A673 (cell line): Measurements from ENCODE around the gene SCAMP5. TPM values are rescaled to one million over a fixed set of nuclear protein-coding genes. Genes with fewer than 3 reads are reported as not detected.

Source experiments
- BruUV-seq: library from RNA; stranded (reverse); fragments of 400-500 nt; replicated peaks from 2 replicates; lab custom pipeline; 2021; lab: Mats Ljungman, UMichigan
- CTCF ChIA-PET: fragments of 300-600 bp; sonication (Branson Sonifier 250); formaldehyde crosslinking; loops from one replicate; lab custom pipeline; 2022; ENCODE audit warnings: antibody characterized with exemption; lab: Charles Lee
- POLR2A ChIA-PET: fragments of 300-600 bp; sonication (Branson Sonifier 250); formaldehyde crosslinking; loops from one replicate; lab custom pipeline; 2022; ENCODE audit warnings: antibody characterized with exemption; ENCODE audit not compliant: low non-redundant PET; lab: Charles Lee
- DNase-seq: peaks from one replicate; pipeline ENCODE4 v3.0.0-alpha.2; 2015; ENCODE audit warnings: low spot score
- H3K27ac ChIP-seq: fragments of 200-600 bp; sonication (generic); 2 replicates; pipeline ENCODE4 v1.5.1; 2016; ENCODE audit warnings: mixed run types, low read depth, mild to moderate bottlenecking, mixed read lengths, antibody characterized with exemption, low read length; ENCODE audit not compliant: poor library complexity, severe bottlenecking
- H3K27me3 ChIP-seq: fragments of 200-600 bp; sonication (generic); replicated peaks from 2 replicates; pipeline ENCODE4 v1.6.1; 2017; ENCODE audit warnings: mixed run types, low read depth, mild to moderate bottlenecking, mixed read lengths, antibody characterized with exemption, low read length; ENCODE audit not compliant: insufficient read depth, poor library complexity
- H3K36me3 ChIP-seq: fragments of 200-600 bp; sonication (generic); 2 replicates; pipeline ENCODE4 v1.6.1; 2016; ENCODE audit warnings: mixed run types, mild to moderate bottlenecking, mixed read lengths, antibody characterized with exemption, low read length; ENCODE audit not compliant: insufficient read depth, poor library complexity, severe bottlenecking
- H3K4me1 ChIP-seq: fragments of 200-600 bp; sonication (generic); 2 replicates; pipeline ENCODE4 v1.6.1; 2017; ENCODE audit warnings: mixed run types, mild to moderate bottlenecking, mixed read lengths, antibody characterized with exemption, low read length; ENCODE audit not compliant: insufficient read depth, poor library complexity, severe bottlenecking
- H3K4me3 ChIP-seq: fragments of 200-600 bp; sonication (generic); 2 replicates; pipeline ENCODE4 v1.5.1; 2016; ENCODE audit warnings: low read depth, mixed run types, mild to moderate bottlenecking, mixed read lengths, low read length; ENCODE audit not compliant: poor library complexity, severe bottlenecking
- H3K9me3 ChIP-seq: fragments of 200-600 bp; sonication (generic); 2 replicates; pipeline ENCODE4 v1.6.1; 2016; ENCODE audit warnings: mixed run types, low read depth, mild to moderate bottlenecking, mixed read lengths, antibody characterized with exemption, low read length; ENCODE audit not compliant: poor library complexity, severe bottlenecking
- EZH2 ChIP-seq: fragments of 200-600 bp; sonication (generic); IDR thresholded peaks from 2 replicates; pipeline ENCODE4 v1.6.1; 2017; ENCODE audit warnings: borderline replicate concordance, low read depth, mild to moderate bottlenecking, mixed read lengths, antibody characterized with exemption, low read length; ENCODE audit not compliant: poor library complexity, severe bottlenecking
- intact Hi-C: fragments of 100-400 bp; cut with micrococcal nuclease; formaldehyde crosslinking; loops from one replicate; pipeline ENCODE4 v1.10.0; 2022; ENCODE audit not compliant: unreplicated experiment
- total RNA-seq: library from RNA; stranded (reverse); gene quantifications from 2 replicates; pipeline ENCODE4 v1.2.3, GENCODE V29; 2021
- TF ChIP-seq, protein P1 (sequence below): fragments of 300-800, 200-600 bp; sonication (generic); conservative IDR thresholded peaks from 2 replicates; pipeline ENCODE4 v1.5.1; 2017; ENCODE audit warnings: low read depth, mild to moderate bottlenecking, antibody characterized with exemption, low read length, moderate library complexity, mixed read lengths

Gene SCAMP5
- total RNA-seq, 1 experiment from 2014 or later = 3.8 TPM

- ChIA-PET POLR2A (interaction anchor here (0.6 to 0.7 kb wide), 3 partner anchors 495 to 651 kb away, joined by 3 to 19 read pairs (median 3); partner anchors contain the start of gene SIN3A), CTCF (interaction anchor here (0.6 to 1.5 kb wide), 5 partner anchors 18 to 245 kb away, joined by 3 to 6 read pairs (median 5); partner anchors contain the start of gene C15orf39)
- peak within 1 kb of the TSS; percentile 66 for H3K4me3 ChIP-seq
- H3K9me3 ChIP-seq = no peaks in the 10 kb centered on the region
- intact Hi-C loops = no loop called here
- H3K27ac ChIP-seq = peak within 1 kb of the TSS; percentile 73
- peak; percentile 92 for DNase-seq
- no peaks in the 10 kb centered on the region for H3K36me3 ChIP-seq
- TF ChIP-seq, protein P1, sequence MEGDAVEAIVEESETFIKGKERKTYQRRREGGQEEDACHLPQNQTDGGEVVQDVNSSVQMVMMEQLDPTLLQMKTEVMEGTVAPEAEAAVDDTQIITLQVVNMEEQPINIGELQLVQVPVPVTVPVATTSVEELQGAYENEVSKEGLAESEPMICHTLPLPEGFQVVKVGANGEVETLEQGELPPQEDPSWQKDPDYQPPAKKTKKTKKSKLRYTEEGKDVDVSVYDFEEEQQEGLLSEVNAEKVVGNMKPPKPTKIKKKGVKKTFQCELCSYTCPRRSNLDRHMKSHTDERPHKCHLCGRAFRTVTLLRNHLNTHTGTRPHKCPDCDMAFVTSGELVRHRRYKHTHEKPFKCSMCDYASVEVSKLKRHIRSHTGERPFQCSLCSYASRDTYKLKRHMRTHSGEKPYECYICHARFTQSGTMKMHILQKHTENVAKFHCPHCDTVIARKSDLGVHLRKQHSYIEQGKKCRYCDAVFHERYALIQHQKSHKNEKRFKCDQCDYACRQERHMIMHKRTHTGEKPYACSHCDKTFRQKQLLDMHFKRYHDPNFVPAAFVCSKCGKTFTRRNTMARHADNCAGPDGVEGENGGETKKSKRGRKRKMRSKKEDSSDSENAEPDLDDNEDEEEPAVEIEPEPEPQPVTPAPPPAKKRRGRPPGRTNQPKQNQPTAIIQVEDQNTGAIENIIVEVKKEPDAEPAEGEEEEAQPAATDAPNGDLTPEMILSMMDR = no peak
- TF ChIP-seq EZH2 = no peak
- no peaks in the 10 kb centered on the region for H3K27me3 ChIP-seq
- H3K4me1 ChIP-seq = peaks cover 60% of the 10 kb centered on the region
- BruUV-seq = no TSS peak
These were observed 38.5 kb upstream of the SCAMP5 start, which contains the start of gene RPP25 for GRCh38 chr15:74956648-74957475. RPP25 (minus strand) TSS chr15:74956772; CDS start chr15:74956583, 189 bp downstream.

DNA sequence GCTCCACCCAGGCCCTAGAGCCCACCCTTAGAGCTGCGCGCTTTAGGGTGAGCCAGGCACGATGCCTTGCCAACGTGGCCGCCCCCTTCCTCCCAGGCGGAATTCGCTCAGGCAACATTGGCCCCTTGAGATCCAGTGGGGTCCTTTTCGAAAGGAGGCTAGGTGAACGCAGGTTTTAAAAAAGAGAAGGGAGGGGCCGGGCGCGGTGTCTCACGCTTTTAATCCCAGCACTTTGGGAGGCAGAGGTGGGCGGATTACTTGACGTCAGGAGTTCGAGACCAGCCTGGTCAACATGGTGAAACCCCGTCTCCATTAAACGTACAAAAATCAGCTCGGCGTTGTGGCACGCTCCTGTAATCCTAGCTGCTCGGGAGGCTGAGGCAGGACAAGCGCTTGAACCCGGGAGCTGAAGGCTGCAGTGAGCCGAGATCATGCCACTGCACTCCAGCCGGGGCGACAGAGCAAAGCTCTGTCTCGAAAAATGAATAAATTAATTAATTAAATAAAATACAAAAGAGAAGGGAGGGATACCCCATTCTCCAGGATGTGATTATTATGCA lies 37.8 kb upstream of the SCAMP5 start:
- intact Hi-C loops = no loop called here
- peak; percentile 63 for DNase-seq
- no peaks in the 10 kb centered on the region for H3K36me3 ChIP-seq
- BruUV-seq = no TSS peak
- H3K27ac ChIP-seq = peak overlapping the region; percentile 73
- CTCF ChIA-PET = interaction anchor here (0.6 to 1.1 kb wide), 4 partner anchors 18 to 189 kb away, joined by 3 to 6 read pairs (median 4); no protein-coding TSS in a partner anchor
- peaks cover 61% of the 10 kb centered on the region for H3K4me1 ChIP-seq
- TF ChIP-seq, protein P1 = no peak
- TF ChIP-seq EZH2 = no peak
- H3K9me3 ChIP-seq = no peaks in the 10 kb centered on the region
- H3K27me3 ChIP-seq = no peaks in the 10 kb centered on the region
- POLR2A ChIA-PET = interaction anchor here (0.6 to 0.7 kb wide), 2 partner anchors 494 to 562 kb away, joined by 3 to 19 read pairs; partner anchors contain the start of gene SIN3A
- peak overlapping the region; percentile 66 for H3K4me3 ChIP-seq

- POLR2A ChIA-PET = no interaction called here
These were observed 36.9 kb upstream of the SCAMP5 start for GRCh38 chr15:74958320-74958907.

More at GRCh38 chr15:74958320-74958907, 36.9 kb upstream of the SCAMP5 start:
- DNase-seq = peak; percentile 77
- H3K4me1 ChIP-seq = peaks cover 61% of the 10 kb centered on the region
- TF ChIP-seq, protein P1 = no peak
- no peak for TF ChIP-seq EZH2
- H3K9me3 ChIP-seq = no peaks in the 10 kb centered on the region
- no peaks in the 10 kb centered on the region for H3K36me3 ChIP-seq
- no TSS peak for BruUV-seq
- CTCF ChIA-PET = no interaction called here
- peak overlapping the region; percentile 66 for H3K4me3 ChIP-seq
- H3K27me3 ChIP-seq = no peaks in the 10 kb centered on the region
- intact Hi-C loops = no loop called here
- H3K27ac ChIP-seq = no peak overlapping the region
